Activated CD4-positive, alpha-beta T cell treated with anti-CD3 and anti-CD28 coated beads for 4 hours (primary cell): ENCODE data around the gene EPHB3.
A peak's percentile ranks its signal among the peaks of the same experiment; 100 is the strongest.

ENCODE experiments used
- DNase-seq, 2 donors: peaks; one replicate each; pipeline ENCODE4 v3.0.0-alpha.2; 2020

Gene EPHB3

GRCh38 chr3:184543843-184544512 lies 17.6 kb upstream of the EPHB3 start:
- DNase-seq = peak; percentile 61 to 81

- DNase-seq = no peak
These were observed 17.1 kb upstream of the EPHB3 start for GRCh38 chr3:184544513-184544861.

- no peak for DNase-seq
These were observed 15.8 kb upstream of the EPHB3 start for GRCh38 chr3:184545769-184546168.

- no peak for DNase-seq
These were observed 15.3 kb upstream of the EPHB3 start for GRCh38 chr3:184546252-184546651.

- no peak for DNase-seq
These were observed 11.6 kb upstream of the EPHB3 start for GRCh38 chr3:184549796-184550577.

- DNase-seq = no peak
These were observed 10.5 kb upstream of the EPHB3 start for GRCh38 chr3:184551103-184551502.

GRCh38 chr3:184551614-184552256 lies 9.8 kb upstream of the EPHB3 start:
- DNase-seq = no peak

GRCh38 chr3:184552296-184552695 lies 9.3 kb upstream of the EPHB3 start:
- no peak for DNase-seq

- DNase-seq = no peak
These were observed 8.7 kb upstream of the EPHB3 start for GRCh38 chr3:184552863-184553262.

GRCh38 chr3:184553385-184553784 lies 8.2 kb upstream of the EPHB3 start:
- DNase-seq = no peak

- DNase-seq = no peak
These were observed 7.1 kb upstream of the EPHB3 start for GRCh38 chr3:184554461-184554860.

- DNase-seq = peak in 1 of 2 donors; percentile 23
These were observed 4.8 kb upstream of the EPHB3 start for GRCh38 chr3:184556582-184557347.

- DNase-seq = no peak
These were observed 4.1 kb upstream of the EPHB3 start for GRCh38 chr3:184557348-184557950.

GRCh38 chr3:184558726-184559125 lies 2.9 kb upstream of the EPHB3 start:
- no peak for DNase-seq

- no peak for DNase-seq
These were observed 2.2 kb upstream of the EPHB3 start for GRCh38 chr3:184559336-184559735.

GRCh38 chr3:184560531-184560930 lies 1.1 kb upstream of the EPHB3 start:
- no peak for DNase-seq

- no peak for DNase-seq
These were observed 610 bp downstream of the EPHB3 start for GRCh38 chr3:184561913-184562877.

GRCh38 chr3:184562878-184563560 lies 1.4 kb downstream of the EPHB3 start:
- DNase-seq = no peak

- DNase-seq = no peak
These were observed 2.0 kb downstream of the EPHB3 start for GRCh38 chr3:184563561-184563925.

- DNase-seq = no peak
These were observed 2.5 kb downstream of the EPHB3 start for GRCh38 chr3:184563941-184564684.
